A673 (cell line): ENCODE measurements around the gene EHD4. TPM values are rescaled to one million over a fixed set of nuclear protein-coding genes. Genes with fewer than 3 reads are reported as not detected.

Experiments used
- BruUV-seq: library from RNA; stranded (reverse); fragments of 400-500 nt; replicated peaks from 2 replicates; lab custom pipeline; 2021; lab: Mats Ljungman, UMichigan
- CTCF ChIA-PET: fragments of 300-600 bp; sonication (Branson Sonifier 250); formaldehyde crosslinking; loops from one replicate; lab custom pipeline; 2022; ENCODE audit warnings: antibody characterized with exemption; lab: Charles Lee
- POLR2A ChIA-PET: fragments of 300-600 bp; sonication (Branson Sonifier 250); formaldehyde crosslinking; loops from one replicate; lab custom pipeline; 2022; ENCODE audit warnings: antibody characterized with exemption; ENCODE audit not compliant: low non-redundant PET; lab: Charles Lee
- DNase-seq: peaks from one replicate; pipeline ENCODE4 v3.0.0-alpha.2; 2015; ENCODE audit warnings: low spot score
- H3K27ac ChIP-seq: fragments of 200-600 bp; sonication (generic); 2 replicates; pipeline ENCODE4 v1.5.1; 2016; ENCODE audit warnings: mixed run types, low read depth, mild to moderate bottlenecking, mixed read lengths, antibody characterized with exemption, low read length; ENCODE audit not compliant: poor library complexity, severe bottlenecking
- H3K27me3 ChIP-seq: fragments of 200-600 bp; sonication (generic); replicated peaks from 2 replicates; pipeline ENCODE4 v1.6.1; 2017; ENCODE audit warnings: mixed run types, low read depth, mild to moderate bottlenecking, mixed read lengths, antibody characterized with exemption, low read length; ENCODE audit not compliant: insufficient read depth, poor library complexity
- H3K36me3 ChIP-seq: fragments of 200-600 bp; sonication (generic); 2 replicates; pipeline ENCODE4 v1.6.1; 2016; ENCODE audit warnings: mixed run types, mild to moderate bottlenecking, mixed read lengths, antibody characterized with exemption, low read length; ENCODE audit not compliant: insufficient read depth, poor library complexity, severe bottlenecking
- H3K4me1 ChIP-seq: fragments of 200-600 bp; sonication (generic); 2 replicates; pipeline ENCODE4 v1.6.1; 2017; ENCODE audit warnings: mixed run types, mild to moderate bottlenecking, mixed read lengths, antibody characterized with exemption, low read length; ENCODE audit not compliant: insufficient read depth, poor library complexity, severe bottlenecking
- H3K4me3 ChIP-seq: fragments of 200-600 bp; sonication (generic); 2 replicates; pipeline ENCODE4 v1.5.1; 2016; ENCODE audit warnings: low read depth, mixed run types, mild to moderate bottlenecking, mixed read lengths, low read length; ENCODE audit not compliant: poor library complexity, severe bottlenecking
- H3K9me3 ChIP-seq: fragments of 200-600 bp; sonication (generic); 2 replicates; pipeline ENCODE4 v1.6.1; 2016; ENCODE audit warnings: mixed run types, low read depth, mild to moderate bottlenecking, mixed read lengths, antibody characterized with exemption, low read length; ENCODE audit not compliant: poor library complexity, severe bottlenecking
- EZH2 ChIP-seq: fragments of 200-600 bp; sonication (generic); IDR thresholded peaks from 2 replicates; pipeline ENCODE4 v1.6.1; 2017; ENCODE audit warnings: borderline replicate concordance, low read depth, mild to moderate bottlenecking, mixed read lengths, antibody characterized with exemption, low read length; ENCODE audit not compliant: poor library complexity, severe bottlenecking
- intact Hi-C: fragments of 100-400 bp; cut with micrococcal nuclease; formaldehyde crosslinking; loops from one replicate; pipeline ENCODE4 v1.10.0; 2022; ENCODE audit not compliant: unreplicated experiment
- total RNA-seq: library from RNA; stranded (reverse); gene quantifications from 2 replicates; pipeline ENCODE4 v1.2.3, GENCODE V29; 2021
- TF ChIP-seq, protein P1 (sequence below): fragments of 300-800, 200-600 bp; sonication (generic); conservative IDR thresholded peaks from 2 replicates; pipeline ENCODE4 v1.5.1; 2017; ENCODE audit warnings: low read depth, mild to moderate bottlenecking, antibody characterized with exemption, low read length, moderate library complexity, mixed read lengths

EHD4 gene
- total RNA-seq, 1 experiment from 2014 or later = 29.4 TPM

DNA sequence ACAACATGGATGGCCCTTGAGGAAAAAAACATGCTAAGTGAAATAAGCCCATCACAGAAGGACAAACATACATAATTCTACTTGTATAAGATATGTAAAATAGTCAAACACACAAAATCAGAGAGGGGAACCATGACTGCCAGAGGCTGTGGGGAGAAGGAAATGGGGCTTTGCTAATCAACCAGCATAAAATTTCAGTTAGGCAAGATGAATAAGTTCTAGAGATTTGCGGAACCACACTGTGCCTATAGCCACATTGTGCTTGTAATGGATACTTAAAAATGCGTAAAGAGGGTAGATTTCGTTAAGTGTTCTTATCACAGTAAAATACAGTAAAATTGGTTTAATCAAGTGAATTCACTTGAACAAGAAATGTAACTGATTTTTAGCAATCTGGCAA, 44.8 kb downstream of the EHD4 start:
- ChIA-PET POLR2A (no interaction called here), CTCF (no interaction called here)
- peaks cover 15% of the 10 kb centered on the region for H3K4me1 ChIP-seq
- BruUV-seq = no TSS peak
- no peaks in the 10 kb centered on the region for H3K27me3 ChIP-seq
- no peak overlapping the region for H3K27ac ChIP-seq
- H3K4me3 ChIP-seq = no peak overlapping the region
- no peak for DNase-seq
- TF ChIP-seq, protein P1, sequence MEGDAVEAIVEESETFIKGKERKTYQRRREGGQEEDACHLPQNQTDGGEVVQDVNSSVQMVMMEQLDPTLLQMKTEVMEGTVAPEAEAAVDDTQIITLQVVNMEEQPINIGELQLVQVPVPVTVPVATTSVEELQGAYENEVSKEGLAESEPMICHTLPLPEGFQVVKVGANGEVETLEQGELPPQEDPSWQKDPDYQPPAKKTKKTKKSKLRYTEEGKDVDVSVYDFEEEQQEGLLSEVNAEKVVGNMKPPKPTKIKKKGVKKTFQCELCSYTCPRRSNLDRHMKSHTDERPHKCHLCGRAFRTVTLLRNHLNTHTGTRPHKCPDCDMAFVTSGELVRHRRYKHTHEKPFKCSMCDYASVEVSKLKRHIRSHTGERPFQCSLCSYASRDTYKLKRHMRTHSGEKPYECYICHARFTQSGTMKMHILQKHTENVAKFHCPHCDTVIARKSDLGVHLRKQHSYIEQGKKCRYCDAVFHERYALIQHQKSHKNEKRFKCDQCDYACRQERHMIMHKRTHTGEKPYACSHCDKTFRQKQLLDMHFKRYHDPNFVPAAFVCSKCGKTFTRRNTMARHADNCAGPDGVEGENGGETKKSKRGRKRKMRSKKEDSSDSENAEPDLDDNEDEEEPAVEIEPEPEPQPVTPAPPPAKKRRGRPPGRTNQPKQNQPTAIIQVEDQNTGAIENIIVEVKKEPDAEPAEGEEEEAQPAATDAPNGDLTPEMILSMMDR = no peak
- TF ChIP-seq EZH2 = no peak
- no peaks in the 10 kb centered on the region for H3K36me3 ChIP-seq
- intact Hi-C loops = no loop called here
- no peaks in the 10 kb centered on the region for H3K9me3 ChIP-seq

DNA sequence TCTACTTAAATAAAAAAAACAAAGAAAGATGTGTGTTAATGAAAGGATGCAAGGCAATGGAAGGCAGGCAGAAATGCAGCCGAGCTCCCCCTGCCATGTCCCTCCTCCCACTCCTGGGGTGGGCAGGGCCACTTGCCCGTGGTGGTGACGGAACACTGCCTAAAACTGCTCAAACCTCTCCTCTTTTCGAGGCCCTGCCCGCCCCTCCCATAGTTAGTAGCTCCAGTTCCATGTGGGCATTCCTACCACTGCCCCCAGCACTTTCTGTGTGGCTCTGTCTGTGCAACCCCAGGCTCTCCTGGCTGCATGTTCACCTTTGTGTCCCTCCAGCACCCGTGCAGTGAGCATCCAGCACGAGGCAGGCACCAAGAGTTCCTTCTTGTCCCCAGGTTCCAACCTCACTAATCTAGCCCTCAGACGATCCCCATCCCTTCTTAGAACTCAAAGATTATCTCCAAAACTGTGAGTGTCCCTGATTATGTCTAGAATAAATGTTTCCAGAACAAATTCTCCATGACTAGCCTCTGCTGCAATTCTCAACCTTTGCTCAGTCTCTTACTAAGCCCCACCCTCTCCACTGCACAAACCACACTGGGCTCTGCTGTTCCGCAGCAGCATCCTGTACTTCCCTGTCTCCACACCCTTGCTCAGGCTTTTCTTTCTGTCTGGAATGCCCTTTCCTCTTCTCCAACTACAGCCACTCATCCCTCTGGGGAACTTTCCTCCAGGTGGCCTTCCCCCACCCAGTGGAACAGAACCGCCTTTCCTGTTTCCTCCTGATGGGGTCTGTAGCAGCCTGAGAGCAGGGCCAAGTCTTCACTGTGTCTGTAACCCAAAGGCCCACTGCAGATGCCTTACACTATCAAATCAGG, 45.9 kb downstream of the EHD4 start:
- ChIA-PET CTCF (no interaction called here), POLR2A (no interaction called here)
- no peak overlapping the region for H3K27ac ChIP-seq
- BruUV-seq = no TSS peak
- H3K27me3 ChIP-seq = no peaks in the 10 kb centered on the region
- no peak for TF ChIP-seq EZH2
- TF ChIP-seq, protein P1 = no peak
- intact Hi-C loops = no loop called here
- H3K9me3 ChIP-seq = no peaks in the 10 kb centered on the region
- no peaks in the 10 kb centered on the region for H3K36me3 ChIP-seq
- H3K4me1 ChIP-seq = peaks cover 15% of the 10 kb centered on the region
- DNase-seq = no peak
- no peak overlapping the region for H3K4me3 ChIP-seq

DNA sequence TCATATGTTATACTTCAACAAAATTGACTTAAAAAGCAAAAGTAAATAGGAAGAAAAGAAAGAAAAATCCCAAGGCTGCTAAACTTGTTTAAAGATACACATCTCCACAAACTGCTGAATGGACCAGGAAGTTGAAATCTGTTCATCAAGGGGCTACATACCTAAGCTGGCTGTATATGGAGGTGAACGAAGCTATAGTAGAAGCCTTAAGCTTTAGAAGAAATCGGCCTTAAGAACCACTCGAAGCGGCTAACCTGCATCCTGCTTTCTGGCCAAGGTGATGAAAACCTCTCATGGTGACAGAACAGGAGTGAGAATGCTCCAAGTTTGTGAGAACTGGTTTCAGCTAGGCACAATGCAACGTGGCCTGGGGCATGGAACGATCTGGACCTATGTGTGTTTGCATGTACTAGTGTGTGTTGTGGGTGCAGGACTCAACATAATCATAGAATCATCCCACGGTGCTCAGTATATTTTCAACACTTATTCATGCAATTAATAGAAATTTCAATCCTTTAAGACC, 47.2 kb downstream of the EHD4 start:
- ChIA-PET POLR2A (no interaction called here), CTCF (no interaction called here)
- H3K27me3 ChIP-seq = no peaks in the 10 kb centered on the region
- peaks cover 11% of the 10 kb centered on the region for H3K4me1 ChIP-seq
- no peak for DNase-seq
- intact Hi-C loops = no loop called here
- H3K36me3 ChIP-seq = no peaks in the 10 kb centered on the region
- no peaks in the 10 kb centered on the region for H3K9me3 ChIP-seq
- no TSS peak for BruUV-seq
- no peak overlapping the region for H3K27ac ChIP-seq
- no peak overlapping the region for H3K4me3 ChIP-seq
- no peak for TF ChIP-seq EZH2
- TF ChIP-seq, protein P1 = no peak
